ENCODE data around the gene CD300LG.
"Not testable (repeated sequence)": the region's sequence is repeated elsewhere in the genome, so short reads cannot be mapped to it uniquely, and the experiment has no call there.

Gene CD300LG

GRCh38 chr17:43881181-43881580 lies 34.2 kb downstream of the CD300LG start:
- no peak for DNase-seq

GRCh38 chr17:43881758-43882505 lies 35.0 kb downstream of the CD300LG start:
- DNase-seq: no peak

- DNase-seq: no peak
These were observed 35.9 kb downstream of the CD300LG start for GRCh38 chr17:43882761-43883415.

DNA sequence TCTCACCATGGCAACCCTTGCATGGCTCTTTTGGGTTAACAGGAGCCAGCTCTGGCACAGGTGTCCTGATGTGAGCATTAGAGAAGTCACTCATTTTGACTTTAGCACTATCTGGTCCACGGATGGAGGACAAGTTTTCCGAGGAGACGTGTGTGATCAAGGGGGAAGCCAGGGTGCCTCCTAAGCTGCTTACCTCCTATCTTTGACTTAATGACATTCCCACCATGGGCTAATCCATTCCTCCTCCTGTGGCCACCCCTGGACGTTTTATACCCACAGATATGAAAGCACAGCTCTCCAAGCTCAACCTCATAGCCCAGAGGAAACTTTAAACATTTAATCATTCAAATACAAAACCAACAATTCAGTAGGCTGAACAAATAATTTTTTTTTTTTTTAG lies 41.6 kb downstream of the CD300LG start:
- no peak for DNase-seq

DNA sequence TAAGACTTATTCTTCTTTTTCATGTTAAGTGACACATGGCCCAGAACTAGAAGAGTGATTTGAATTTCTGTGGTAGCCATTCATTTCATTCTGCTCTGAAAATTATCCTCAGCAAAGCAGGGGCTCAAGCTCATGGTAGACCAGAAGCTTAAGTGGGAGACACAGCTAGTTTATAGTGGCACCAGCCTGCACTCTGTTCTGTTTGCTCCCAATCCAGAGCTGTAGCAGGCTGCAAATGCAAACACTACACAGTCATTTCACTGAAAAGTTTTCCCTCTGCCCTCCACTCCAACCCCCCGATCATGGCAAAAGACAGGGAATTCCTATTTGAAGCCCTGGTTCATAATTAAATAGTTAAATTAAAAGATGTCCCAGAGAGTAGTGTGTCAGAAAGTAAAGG lies 43.3 kb downstream of the CD300LG start:
- DNase-seq: no peak

- peak; percentile 20 for DNase-seq
These were observed 45.1 kb downstream of the CD300LG start for GRCh38 chr17:43891851-43892646.

DNA sequence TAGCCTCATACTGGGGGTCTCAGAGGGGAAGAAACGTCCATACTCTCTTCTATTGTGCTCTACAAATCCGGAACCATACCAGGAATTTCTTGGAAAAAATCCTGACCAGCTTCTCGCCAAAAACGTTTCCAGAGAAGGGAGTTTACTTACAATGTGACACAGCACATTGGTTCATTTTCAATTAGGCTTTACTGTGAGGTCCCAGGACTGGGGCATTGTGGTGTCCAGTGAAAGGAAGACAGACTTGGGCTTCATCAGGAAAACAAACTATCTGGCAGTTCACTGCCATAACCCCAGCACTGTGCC lies 45.6 kb downstream of the CD300LG start:
- no peak for DNase-seq

DNA sequence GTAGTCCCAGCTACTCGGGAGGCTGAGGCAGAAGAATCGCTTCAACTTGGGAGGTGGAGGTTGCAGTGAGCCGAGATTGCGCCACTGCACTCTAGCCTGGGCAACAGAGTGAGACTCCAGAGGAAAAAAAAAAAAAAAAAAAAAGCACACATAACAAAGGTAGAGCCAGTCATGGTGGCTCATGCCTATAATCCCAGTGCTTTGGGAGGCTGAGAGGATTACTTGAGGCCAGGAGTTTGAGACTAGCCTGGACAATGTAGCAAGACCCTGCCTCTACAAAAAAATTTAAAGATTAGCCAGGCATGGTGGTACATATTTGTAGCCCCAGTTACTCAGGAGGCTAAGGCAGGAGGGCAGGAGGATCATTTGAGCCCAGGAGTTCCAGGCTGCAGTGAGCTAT lies 47.5 kb downstream of the CD300LG start:
- DNase-seq: not testable (repeated sequence)

DNA sequence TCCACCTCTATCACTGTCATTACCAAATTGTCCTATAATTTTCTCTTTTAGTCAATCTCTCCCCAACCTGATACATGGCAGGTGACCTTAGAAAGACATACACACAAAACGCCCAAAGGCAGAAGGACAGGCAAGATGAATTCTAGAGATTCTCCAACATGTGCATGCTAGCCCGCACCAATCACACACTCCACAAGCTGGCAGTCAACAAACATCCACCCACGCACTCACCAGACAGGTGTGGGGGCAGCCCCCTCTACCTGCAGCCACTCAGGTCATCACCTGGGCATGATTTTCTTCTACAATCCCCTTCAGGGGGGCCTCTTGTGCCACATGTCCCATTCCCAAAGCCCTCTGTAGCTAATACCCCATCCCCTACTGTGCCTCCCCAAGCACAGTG lies 50.9 kb downstream of the CD300LG start:
- DNase-seq: no peak

GRCh38 chr17:43898446-43898845 lies 51.5 kb downstream of the CD300LG start:
- peak; percentile 66 for DNase-seq

DNA sequence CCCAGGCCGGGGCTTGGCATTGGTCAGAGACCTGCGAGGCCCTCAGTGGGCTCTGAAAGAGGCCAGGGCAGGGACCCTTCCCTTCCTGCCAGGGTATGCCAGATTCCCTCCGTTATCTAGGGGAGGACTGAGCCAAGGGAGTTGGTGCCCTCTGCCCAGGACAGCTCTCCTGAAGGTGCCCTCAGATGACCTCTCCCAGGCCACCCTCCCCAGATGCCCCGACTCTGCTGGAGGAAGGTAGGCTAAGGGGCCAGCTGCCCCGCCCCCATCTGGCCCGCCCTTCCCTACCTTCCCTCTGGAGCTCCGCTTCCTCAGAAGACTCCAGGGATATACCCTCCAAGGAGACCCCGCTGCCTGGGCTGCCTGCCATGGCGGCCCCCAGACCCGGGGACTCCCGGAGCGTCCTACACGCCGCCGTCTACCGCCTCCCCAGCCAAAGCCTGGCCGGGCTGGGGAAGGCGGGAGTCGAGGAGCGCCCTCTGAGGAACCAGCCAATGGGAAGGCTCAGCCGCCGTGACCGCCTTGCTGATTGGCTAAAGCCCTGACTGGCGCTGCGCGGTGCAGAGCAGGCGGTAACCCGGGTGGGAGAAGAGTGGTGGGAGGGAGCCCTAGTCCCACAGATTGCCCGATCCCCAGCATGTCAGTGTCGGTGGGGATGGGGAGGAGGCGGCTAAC lies 53.3 kb downstream of the CD300LG start:
- DNase-seq: peak; percentile 91

DNA sequence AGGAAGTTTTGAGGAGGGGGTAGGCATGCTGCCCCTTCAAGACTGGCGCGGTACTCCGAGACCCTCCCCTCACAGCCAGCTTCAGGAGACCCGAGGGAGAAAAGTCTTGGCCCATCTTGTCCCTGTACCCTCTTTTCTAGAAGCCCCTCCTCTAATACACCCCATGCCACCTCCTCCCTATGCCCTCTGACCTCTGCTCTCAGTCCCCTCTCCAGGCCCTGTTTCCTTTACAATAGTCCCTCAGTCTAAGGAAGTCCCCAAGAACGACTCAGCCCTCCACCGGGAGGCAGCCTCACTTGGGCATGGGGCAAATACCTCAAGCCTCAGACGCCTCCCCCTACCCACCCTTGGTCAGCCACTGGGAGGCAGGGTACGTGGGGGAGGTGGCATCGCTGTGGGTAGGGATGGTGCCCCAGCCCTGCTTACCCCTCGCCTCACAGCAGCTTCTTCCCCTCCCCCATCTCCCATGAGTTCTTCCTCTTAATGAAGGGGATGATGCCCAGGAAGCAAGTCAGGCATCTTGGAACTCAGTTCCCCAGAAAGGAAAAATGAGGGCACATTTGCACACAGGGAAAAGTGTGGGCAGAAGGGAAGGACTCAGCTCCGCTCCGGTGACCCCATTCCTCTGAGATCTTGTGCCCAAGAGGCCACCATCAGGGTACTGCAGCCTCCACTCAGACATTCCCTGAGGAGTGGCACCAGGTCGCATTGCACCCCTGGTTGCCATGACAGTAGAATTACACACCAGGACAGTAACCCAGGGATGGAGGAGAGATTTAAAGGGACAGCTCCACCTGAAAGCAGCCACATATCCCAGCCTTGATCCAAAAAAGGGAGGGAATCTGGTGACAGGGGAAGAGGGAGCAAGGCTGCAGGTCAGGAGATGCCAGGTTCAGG lies 54.1 kb downstream of the CD300LG start:
- DNase-seq: no peak

- DNase-seq: no peak
These were observed 55.0 kb downstream of the CD300LG start for GRCh38 chr17:43901861-43902589.

GRCh38 chr17:43905400-43905984 lies 58.5 kb downstream of the CD300LG start:
- DNase-seq: peak; percentile 36

- peak; percentile 44 for DNase-seq
These were observed 59.2 kb downstream of the CD300LG start for GRCh38 chr17:43905985-43906852.

GRCh38 chr17:43906951-43907424 lies 60.0 kb downstream of the CD300LG start:
- DNase-seq: no peak

- DNase-seq: peak; percentile 87
These were observed 60.5 kb downstream of the CD300LG start, which contains the start of gene MPP2 for GRCh38 chr17:43907425-43907981. Gene MPP2, minus strand, starts transcription at chr17:43907536. Its CDS starts 3,076 bp downstream, at chr17:43904460.

GRCh38 chr17:43907998-43908721 lies 61.2 kb downstream of the CD300LG start:
- peak; percentile 73 for DNase-seq

Data from NCI-H2171 treated with DMSO at 0.1 percent for 48 hours (cell line).